Peyer's patch (tissue), 4 donors: Measurements from ENCODE around the gene EIF1AX. TPM values are rescaled to one million over a fixed set of nuclear protein-coding genes. Genes with fewer than 3 reads are reported as not detected.
"Not testable (repeated sequence)": the region's sequence is repeated elsewhere in the genome, so short reads cannot be mapped to it uniquely, and the experiment has no call there.

Experiments
- DNase-seq, 3 donors: peaks; one replicate each; pipeline ENCODE4 v3.0.0-alpha.2; 2017 to 2019
- H3K27ac ChIP-seq, 4 donors: fragments of 200-600 bp; sonication (generic); one replicate each; pipeline ENCODE4 v1.5.1; 2016 to 2019
- H3K27me3 ChIP-seq, 2 donors: fragments of 200-600 bp; sonication (generic); one replicate each; pipeline ENCODE4 v1.5.1; 2019
- H3K36me3 ChIP-seq, 3 donors: fragments of 200-600 bp; sonication (generic); one replicate each; pipeline ENCODE4 v1.5.1; 2016 to 2019
- H3K4me1 ChIP-seq, 4 donors: fragments of 200-600 bp; sonication (generic); one replicate each; pipeline ENCODE4 v1.5.1; 2016 to 2019
- H3K4me3 ChIP-seq, 4 donors: fragments of 200-600 bp; sonication (generic); 1 replicate in 3 of 4; 2 replicates in 1 of 4; pipeline ENCODE4 v1.5.1; 2016 to 2019; ENCODE audit warnings: mild to moderate bottlenecking in 1 of 4
- H3K9me3 ChIP-seq, 4 donors: fragments of 200-600 bp; sonication (generic); one replicate each; pipeline ENCODE4 v1.5.1; 2016 to 2019; ENCODE audit warnings: mild to moderate bottlenecking in 1 of 4
- POLR2A ChIP-seq, 2 donors: fragments of 450-650 bp; IDR thresholded peaks; one replicate each; pipeline ENCODE4 v1.5.1; 2017; ENCODE audit warnings: antibody characterized with exemption in 2 of 2, mild to moderate bottlenecking in 2 of 2, moderate library complexity in 2 of 2
- total RNA-seq, 4 donors: library from RNA; depleted of rRNA; stranded (reverse); fragments of >200 nt; gene quantifications; one replicate each; pipeline ENCODE4 v1.1.0, GENCODE V29; 2016
- TF ChIP-seq, protein P1 (sequence below), 6 experiments: fragments of 450-650 bp in 4 of 6; fragments of 200-600 bp in 2 of 6; sonication (generic) in 1 of 6; IDR thresholded peaks; one replicate each; pipeline ENCODE4 v1.5.1; 2017 to 2019; ENCODE audit warnings: antibody characterized with exemption in 6 of 6, mild to moderate bottlenecking in 3 of 6, moderate library complexity in 1 of 6

Gene EIF1AX
- total RNA-seq, 4 donors from 2014 or later = 20.8 to 30.5 (median 27.9) TPM

DNA sequence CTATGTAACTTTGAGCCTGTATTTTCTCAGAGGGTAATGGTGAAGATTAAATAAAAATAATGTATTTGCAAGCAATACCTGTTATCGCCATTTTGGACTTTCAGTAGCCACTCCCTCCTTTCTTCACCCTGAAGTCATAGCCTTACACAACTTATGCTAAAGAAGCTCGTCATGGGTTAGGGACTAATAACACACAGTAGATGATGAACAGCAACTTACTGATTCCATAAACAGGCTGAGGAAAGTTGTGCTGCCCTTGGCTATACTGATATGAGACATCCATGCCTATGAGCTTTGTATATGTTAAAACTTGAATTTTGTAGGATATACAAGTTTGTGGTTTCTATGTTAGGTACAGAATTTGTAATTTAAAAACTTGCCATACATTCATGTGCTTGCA, 31.7 kb upstream of the EIF1AX start:
- DNase-seq = no peak
- Histone ChIP-seq H3K27me3 (no peaks in the 10 kb centered on the region), H3K4me3 (no peak overlapping the region), H3K27ac (no peak overlapping the region), H3K36me3 (peaks cover 0 to 74% (median 0%) of the 10 kb centered on the region in 3 donors), H3K4me1 (no peaks in the 10 kb centered on the region), H3K9me3 (no peaks in the 10 kb centered on the region)
- TF ChIP-seq, protein P1, sequence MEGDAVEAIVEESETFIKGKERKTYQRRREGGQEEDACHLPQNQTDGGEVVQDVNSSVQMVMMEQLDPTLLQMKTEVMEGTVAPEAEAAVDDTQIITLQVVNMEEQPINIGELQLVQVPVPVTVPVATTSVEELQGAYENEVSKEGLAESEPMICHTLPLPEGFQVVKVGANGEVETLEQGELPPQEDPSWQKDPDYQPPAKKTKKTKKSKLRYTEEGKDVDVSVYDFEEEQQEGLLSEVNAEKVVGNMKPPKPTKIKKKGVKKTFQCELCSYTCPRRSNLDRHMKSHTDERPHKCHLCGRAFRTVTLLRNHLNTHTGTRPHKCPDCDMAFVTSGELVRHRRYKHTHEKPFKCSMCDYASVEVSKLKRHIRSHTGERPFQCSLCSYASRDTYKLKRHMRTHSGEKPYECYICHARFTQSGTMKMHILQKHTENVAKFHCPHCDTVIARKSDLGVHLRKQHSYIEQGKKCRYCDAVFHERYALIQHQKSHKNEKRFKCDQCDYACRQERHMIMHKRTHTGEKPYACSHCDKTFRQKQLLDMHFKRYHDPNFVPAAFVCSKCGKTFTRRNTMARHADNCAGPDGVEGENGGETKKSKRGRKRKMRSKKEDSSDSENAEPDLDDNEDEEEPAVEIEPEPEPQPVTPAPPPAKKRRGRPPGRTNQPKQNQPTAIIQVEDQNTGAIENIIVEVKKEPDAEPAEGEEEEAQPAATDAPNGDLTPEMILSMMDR (IDR thresholded peaks at IDR 0.05) = no peak
- TF ChIP-seq POLR2A (IDR thresholded peaks at IDR 0.05) = no peak

DNA sequence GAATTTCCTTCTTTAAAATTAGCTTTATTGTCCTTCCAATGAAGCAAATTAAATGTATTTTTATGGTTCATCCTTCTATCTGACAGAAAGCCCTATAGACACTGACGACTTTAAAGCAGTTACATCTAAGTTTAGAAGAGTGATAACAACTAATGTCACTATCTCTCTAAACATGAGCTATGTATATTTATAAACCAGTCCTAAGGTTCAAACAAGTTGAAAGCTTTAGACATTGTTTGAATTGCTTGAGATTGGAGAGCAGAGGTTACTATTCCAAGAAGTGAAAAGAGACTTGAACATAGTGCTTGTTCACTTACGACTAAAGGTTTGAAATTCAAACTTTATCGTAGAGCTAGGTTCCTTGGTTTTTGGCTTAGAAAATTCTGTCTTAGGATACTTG, 30.2 kb upstream of the EIF1AX start:
- Histone ChIP-seq H3K27me3 (no peaks in the 10 kb centered on the region), H3K9me3 (no peaks in the 10 kb centered on the region), H3K27ac (no peak overlapping the region), H3K4me1 (no peaks in the 10 kb centered on the region), H3K36me3 (peaks cover 0 to 79% (median 0%) of the 10 kb centered on the region in 3 donors), H3K4me3 (no peak overlapping the region)
- TF ChIP-seq POLR2A (IDR thresholded peaks at IDR 0.05) = no peak
- TF ChIP-seq, protein P1 (IDR thresholded peaks at IDR 0.05) = no peak
- DNase-seq = no peak

DNA sequence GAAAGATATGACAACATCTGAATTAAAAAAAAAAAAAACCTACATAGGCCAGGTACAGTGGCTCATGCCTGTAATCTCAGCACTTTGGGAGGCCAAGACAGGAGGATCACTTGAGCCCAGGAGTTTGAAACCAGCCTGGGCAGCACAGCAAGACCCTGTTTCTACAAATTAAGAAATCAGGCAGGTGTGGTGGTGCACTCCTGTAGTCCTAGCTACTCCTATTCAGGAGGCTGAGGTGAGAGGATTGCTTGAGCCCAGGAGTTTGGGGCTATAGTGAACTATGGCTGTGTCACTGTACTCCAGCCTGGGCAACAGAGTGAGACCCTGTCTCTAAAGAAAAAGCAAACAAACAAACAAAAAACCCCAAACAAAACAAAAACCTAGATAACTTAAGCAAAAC, 20.9 kb upstream of the EIF1AX start:
- H3K4me1 ChIP-seq, H3K4me3 ChIP-seq, H3K27ac ChIP-seq, DNase-seq, H3K27me3 ChIP-seq, H3K9me3 ChIP-seq: not testable (repeated sequence)
- H3K36me3 ChIP-seq = peaks cover 0 to 28% (median 0%) of the 10 kb centered on the region in 3 donors

DNA sequence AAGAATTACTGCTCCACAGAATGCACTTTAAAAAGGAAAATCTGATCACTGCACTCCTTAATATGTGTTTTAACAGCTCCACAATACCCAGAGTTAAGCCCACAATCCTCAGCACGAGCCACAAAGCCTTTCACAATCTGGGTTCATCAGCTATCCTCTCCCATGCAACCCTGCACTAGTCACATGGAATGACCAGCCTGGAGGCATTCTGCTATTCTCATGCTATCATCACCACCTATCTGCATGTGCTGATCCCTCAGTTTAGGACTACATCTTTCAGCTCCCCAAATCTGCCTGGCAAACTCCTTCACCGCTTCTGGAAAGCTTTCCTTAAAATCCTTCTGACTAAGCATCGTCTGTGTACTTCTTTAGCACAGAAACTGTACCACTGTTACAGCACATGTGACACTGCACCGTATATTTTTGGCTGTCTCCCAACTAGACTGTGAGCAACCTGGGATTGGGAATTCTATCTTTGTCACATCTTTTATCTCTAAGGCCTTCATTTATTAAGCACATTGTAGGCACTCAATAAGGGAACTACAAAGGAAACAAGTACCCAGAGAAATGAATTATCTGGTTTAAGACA, 18.3 kb upstream of the EIF1AX start:
- no peaks in the 10 kb centered on the region for H3K4me1 ChIP-seq
- TF ChIP-seq, protein P1 (IDR thresholded peaks at IDR 0.05) = no peak
- no peak for TF ChIP-seq POLR2A (IDR thresholded peaks at IDR 0.05)

DNA sequence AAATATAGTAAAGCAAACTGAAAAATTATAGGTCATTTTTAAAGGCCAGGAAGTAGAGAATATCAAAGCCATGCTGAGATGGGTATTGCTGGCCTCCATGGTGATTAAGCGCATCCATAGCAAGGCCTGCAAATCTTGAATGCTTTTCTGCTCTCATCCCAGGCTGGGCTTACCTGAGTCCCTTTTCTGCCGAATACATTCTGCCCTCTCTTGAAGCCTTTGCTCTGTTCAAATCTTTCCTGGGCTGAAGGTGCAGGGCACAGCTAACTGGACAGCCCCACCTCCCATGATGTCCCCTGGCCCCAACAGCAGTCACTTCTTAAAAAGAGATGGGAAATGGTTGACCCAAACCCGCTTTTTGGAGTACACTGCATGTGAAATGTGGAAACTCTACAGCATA, 10.1 kb upstream of the EIF1AX start:
- Histone ChIP-seq H3K36me3 (peaks cover 0 to 34% (median 0%) of the 10 kb centered on the region in 3 donors), H3K4me3 (no peak overlapping the region), H3K27me3 (no peaks in the 10 kb centered on the region), H3K9me3 (no peaks in the 10 kb centered on the region), H3K27ac (no peak overlapping the region), H3K4me1 (no peaks in the 10 kb centered on the region)
- no peak for DNase-seq
- TF ChIP-seq POLR2A (IDR thresholded peaks at IDR 0.05) = no peak

More for the DNA sequence above, 18.3 kb upstream of the EIF1AX start:
- Histone ChIP-seq H3K27me3 (no peaks in the 10 kb centered on the region), H3K27ac (no peak overlapping the region), H3K4me3 (no peak overlapping the region), H3K36me3 (peaks cover 0 to 40% (median 0%) of the 10 kb centered on the region in 3 donors), H3K9me3 (no peaks in the 10 kb centered on the region)
- no peak for DNase-seq

DNA sequence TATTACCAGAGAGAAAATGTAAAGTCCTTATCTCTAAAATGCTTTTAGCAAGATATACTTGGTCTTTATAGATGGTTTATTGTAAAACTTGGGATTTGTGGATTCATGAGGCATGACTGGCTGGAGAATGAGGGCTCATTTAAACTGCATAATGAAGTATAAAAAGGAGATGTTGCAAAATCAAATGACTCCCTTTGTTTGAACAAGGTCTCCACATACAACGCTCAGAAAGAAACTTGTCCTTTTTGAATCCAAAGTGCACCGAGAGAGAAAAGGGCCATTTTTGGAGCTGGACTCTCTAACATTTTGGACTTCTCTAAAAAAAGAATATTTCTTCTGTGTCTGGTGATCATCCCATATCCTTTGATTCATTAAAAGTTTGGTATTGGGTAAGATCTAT, 7.7 kb upstream of the EIF1AX start:
- H3K4me1 ChIP-seq = no peaks in the 10 kb centered on the region
- H3K27ac ChIP-seq = no peak overlapping the region
- H3K36me3 ChIP-seq = peaks cover 0 to 14% (median 0%) of the 10 kb centered on the region in 3 donors
- no peak overlapping the region for H3K4me3 ChIP-seq
- no peaks in the 10 kb centered on the region for H3K9me3 ChIP-seq
- no peaks in the 10 kb centered on the region for H3K27me3 ChIP-seq
- TF ChIP-seq, protein P1 (IDR thresholded peaks at IDR 0.05) = no peak
- TF ChIP-seq POLR2A (IDR thresholded peaks at IDR 0.05) = no peak
- no peak for DNase-seq

DNA sequence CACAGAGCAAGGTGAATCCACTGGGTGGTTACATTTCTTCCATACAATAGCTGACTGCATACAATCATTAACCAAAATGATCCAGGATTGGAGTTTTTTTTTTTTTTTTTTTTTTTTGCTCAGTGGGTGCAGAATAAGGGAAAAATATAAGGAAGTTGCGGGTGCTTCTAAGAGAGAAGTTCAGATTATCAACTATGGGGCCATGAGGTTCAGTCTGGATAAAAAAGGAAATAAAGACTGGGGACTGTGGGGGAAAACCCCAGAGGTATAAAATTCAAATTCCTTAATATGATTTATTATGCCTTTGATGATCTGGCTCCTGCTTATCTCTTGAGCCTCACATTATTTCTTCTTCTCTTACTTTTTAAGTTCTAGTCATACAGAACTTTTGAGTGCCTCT, 5.9 kb upstream of the EIF1AX start:
- no peaks in the 10 kb centered on the region for H3K4me1 ChIP-seq
- TF ChIP-seq, protein P1 (IDR thresholded peaks at IDR 0.05) = no peak
- TF ChIP-seq POLR2A (IDR thresholded peaks at IDR 0.05) = no peak
- no peak for DNase-seq

More for the DNA sequence above, 5.9 kb upstream of the EIF1AX start:
- H3K36me3 ChIP-seq = no peaks in the 10 kb centered on the region
- H3K9me3 ChIP-seq = no peaks in the 10 kb centered on the region
- H3K27ac ChIP-seq = no peak overlapping the region
- H3K27me3 ChIP-seq = no peaks in the 10 kb centered on the region
- H3K4me3 ChIP-seq = no peak overlapping the region
